Measurements from ENCODE around the gene SGSM2.

SGSM2 gene

GRCh38 chr17:2383628-2384167 is 46.4 kb downstream of the SGSM2 start:
- H3K27ac Mint-ChIP-seq = no peak overlapping the region
- peaks cover 3% of the 10 kb centered on the region for H3K4me1 Mint-ChIP-seq (ENCODE audit: low read depth)
- H3K27me3 Mint-ChIP-seq = no peaks in the 10 kb centered on the region
- H3K4me3 Mint-ChIP-seq = no peak overlapping the region
- no peaks in the 10 kb centered on the region for H3K9me3 Mint-ChIP-seq
- peaks cover 7% of the 10 kb centered on the region for H3K36me3 Mint-ChIP-seq (ENCODE audit: low read depth)

GRCh38 chr17:2384439-2385127 is 47.3 kb downstream of the SGSM2 start:
- no peaks in the 10 kb centered on the region for H3K9me3 Mint-ChIP-seq
- peaks cover 8% of the 10 kb centered on the region for H3K4me1 Mint-ChIP-seq (ENCODE audit: low read depth)
- no peaks in the 10 kb centered on the region for H3K27me3 Mint-ChIP-seq
- no peak overlapping the region for H3K4me3 Mint-ChIP-seq
- H3K27ac Mint-ChIP-seq = no peak overlapping the region
- H3K36me3 Mint-ChIP-seq (ENCODE audit: low read depth) = peaks cover 7% of the 10 kb centered on the region

GRCh38 chr17:2385240-2386210 is 48.2 kb downstream of the SGSM2 start:
- Mint-ChIP-seq H3K9me3 (no peaks in the 10 kb centered on the region), H3K27me3 (no peaks in the 10 kb centered on the region), H3K4me1 (ENCODE audit: low read depth) (peaks cover 17% of the 10 kb centered on the region), H3K36me3 (ENCODE audit: low read depth) (peaks cover 7% of the 10 kb centered on the region), H3K4me3 (no peak overlapping the region), H3K27ac (no peak overlapping the region)

- Mint-ChIP-seq H3K4me1 (ENCODE audit: low read depth) (peaks cover 28% of the 10 kb centered on the region), H3K36me3 (ENCODE audit: low read depth) (peaks cover 7% of the 10 kb centered on the region), H3K27ac (no peak overlapping the region), H3K27me3 (no peaks in the 10 kb centered on the region), H3K9me3 (no peaks in the 10 kb centered on the region), H3K4me3 (no peak overlapping the region)
These were observed 49.2 kb downstream of the SGSM2 start for GRCh38 chr17:2386400-2387085.

GRCh38 chr17:2387086-2388019 is 50.1 kb downstream of the SGSM2 start:
- peaks cover 11% of the 10 kb centered on the region for H3K36me3 Mint-ChIP-seq (ENCODE audit: low read depth)

GRCh38 chr17:2388020-2388682 is 50.9 kb downstream of the SGSM2 start:
- no peaks in the 10 kb centered on the region for H3K27me3 Mint-ChIP-seq
- H3K27ac Mint-ChIP-seq = no peak overlapping the region
- H3K36me3 Mint-ChIP-seq (ENCODE audit: low read depth) = peaks cover 12% of the 10 kb centered on the region
- no peak overlapping the region for H3K4me3 Mint-ChIP-seq
- no peaks in the 10 kb centered on the region for H3K9me3 Mint-ChIP-seq
- peaks cover 37% of the 10 kb centered on the region for H3K4me1 Mint-ChIP-seq (ENCODE audit: low read depth)

More at GRCh38 chr17:2387086-2388019, 50.1 kb downstream of the SGSM2 start:
- H3K27ac Mint-ChIP-seq = no peak overlapping the region
- H3K27me3 Mint-ChIP-seq = no peaks in the 10 kb centered on the region
- peaks cover 36% of the 10 kb centered on the region for H3K4me1 Mint-ChIP-seq (ENCODE audit: low read depth)
- H3K9me3 Mint-ChIP-seq = no peaks in the 10 kb centered on the region
- no peak overlapping the region for H3K4me3 Mint-ChIP-seq

- Mint-ChIP-seq H3K27me3 (no peaks in the 10 kb centered on the region), H3K4me3 (no peak overlapping the region), H3K36me3 (ENCODE audit: low read depth) (peaks cover 12% of the 10 kb centered on the region), H3K4me1 (ENCODE audit: low read depth) (peaks cover 34% of the 10 kb centered on the region), H3K9me3 (no peaks in the 10 kb centered on the region), H3K27ac (no peak overlapping the region)
These were observed 51.4 kb downstream of the SGSM2 start for GRCh38 chr17:2388683-2389055.

- Mint-ChIP-seq H3K27me3 (no peaks in the 10 kb centered on the region), H3K27ac (peak overlapping the region; percentile 21), H3K4me3 (peak overlapping the region; percentile 4), H3K4me1 (ENCODE audit: low read depth) (peaks cover 43% of the 10 kb centered on the region), H3K36me3 (ENCODE audit: low read depth) (peaks cover 12% of the 10 kb centered on the region), H3K9me3 (no peaks in the 10 kb centered on the region)
These were observed 53.0 kb downstream of the SGSM2 start for GRCh38 chr17:2390199-2390836.

- peak overlapping the region; percentile 99 for H3K4me3 Mint-ChIP-seq
- H3K27me3 Mint-ChIP-seq = no peaks in the 10 kb centered on the region
- peaks cover 57% of the 10 kb centered on the region for H3K4me1 Mint-ChIP-seq (ENCODE audit: low read depth)
- H3K9me3 Mint-ChIP-seq = no peaks in the 10 kb centered on the region
- peaks cover 12% of the 10 kb centered on the region for H3K36me3 Mint-ChIP-seq (ENCODE audit: low read depth)
- peak overlapping the region; percentile 99 for H3K27ac Mint-ChIP-seq
These were observed 54.4 kb downstream of the SGSM2 start for GRCh38 chr17:2391597-2392251.

- Mint-ChIP-seq H3K4me1 (ENCODE audit: low read depth) (peaks cover 65% of the 10 kb centered on the region), H3K9me3 (no peaks in the 10 kb centered on the region), H3K27ac (peak overlapping the region; percentile 99), H3K27me3 (no peaks in the 10 kb centered on the region), H3K4me3 (peak overlapping the region; percentile 99), H3K36me3 (ENCODE audit: low read depth) (peaks cover 12% of the 10 kb centered on the region)
These were observed 55.2 kb downstream of the SGSM2 start for GRCh38 chr17:2392252-2393173.

GRCh38 chr17:2393174-2393953 is 56.1 kb downstream of the SGSM2 start:
- Mint-ChIP-seq H3K4me3 (peak overlapping the region; percentile 83), H3K9me3 (no peaks in the 10 kb centered on the region), H3K4me1 (ENCODE audit: low read depth) (peaks cover 73% of the 10 kb centered on the region), H3K27me3 (no peaks in the 10 kb centered on the region), H3K27ac (peak overlapping the region; percentile 96), H3K36me3 (ENCODE audit: low read depth) (peaks cover 7% of the 10 kb centered on the region)

Data from stimulated activated naive CD8-positive, alpha-beta T cell treated with anti-CD3 and anti-CD28 coated beads, Interleukin-15, Interleukin-2, amounts not matched to agents 100 ng/mL and 50 ng/mL, for 24 hours (primary cell).